Measurements from ENCODE around the gene ZNF638.

DNA sequence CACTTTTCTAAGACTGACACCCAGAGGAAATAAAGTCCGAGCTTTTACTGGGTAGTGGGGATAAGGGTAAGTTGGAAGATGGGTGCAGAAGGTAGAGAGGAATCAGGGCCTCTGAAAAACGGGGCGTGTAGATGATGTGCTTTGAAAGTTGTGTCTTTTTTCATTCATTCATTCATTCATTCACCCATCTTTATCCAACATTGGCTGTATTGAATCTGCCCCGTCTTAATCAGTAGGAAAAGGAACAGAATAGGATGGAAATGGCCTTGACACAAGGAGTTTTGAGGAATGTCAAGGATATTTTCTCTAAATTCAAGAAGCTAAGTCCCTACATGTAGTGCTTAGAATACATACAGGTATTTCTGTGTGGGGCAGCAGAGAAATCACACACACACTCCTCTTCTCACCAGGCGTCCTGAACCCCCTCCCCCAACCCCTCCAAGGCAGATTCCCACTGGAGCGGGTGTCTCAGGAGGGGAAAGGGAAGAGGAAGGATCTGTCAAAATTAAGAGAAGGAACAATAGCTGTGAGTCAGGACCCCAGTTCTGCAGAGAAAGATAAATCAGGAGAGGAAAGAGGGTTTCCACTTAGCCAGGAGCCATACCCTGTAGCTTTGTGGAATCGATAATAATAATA is 135.7 kb downstream of the ZNF638 start:
- TF ChIP-seq POLR2AphosphoS5 (IDR thresholded peaks at IDR 0.05; ENCODE audit: low read depth, low read length) (no peak), TAF1 (IDR thresholded peaks at IDR 0.05; ENCODE audit: borderline replicate concordance, insufficient read depth, low read length) (no peak), SIN3A (IDR thresholded peaks at IDR 0.05; ENCODE audit: borderline replicate concordance, insufficient read depth, low read length) (no peak), REST (IDR thresholded peaks at IDR 0.05; ENCODE audit: insufficient read depth in 1 of 2, low read depth in 2 of 2, low read length in 2 of 2) (no peak), FOXP2 (optimal IDR thresholded peaks at IDR 0.05; ENCODE audit: borderline replicate concordance, extremely low read depth, extremely low read length, insufficient read depth) (no peak)
